ENCODE results near the gene ATP11A. TPM values are rescaled to one million over a fixed set of nuclear protein-coding genes. Genes with fewer than 3 reads are reported as not detected.

ATP11A gene
- total RNA-seq, 1 experiment from 2014 or later = 65.3 TPM

- H3K4me1 ChIP-seq (ENCODE audit: insufficient read depth, low read length) = no peaks in the 10 kb centered on the region
- Mint-ChIP-seq H3K4me1 (peaks cover 19 to 36% of the 10 kb centered on the region in 2 experiments), H3K27me3 (ENCODE audit: low read depth) (no peaks in the 10 kb centered on the region), H3K9me3 (no peaks in the 10 kb centered on the region), H3K36me3 (ENCODE audit: insufficient read depth in 1 of 3, low read depth in 3 of 3) (peaks cover 2 to 9% (median 5%) of the 10 kb centered on the region in 3 experiments; a peak in 5 of 7 replicates), H3K27ac (peak overlapping the region in 1 of 3 experiments; percentile 45; a peak in 1 of 7 replicates), H3K4me3 (no peak overlapping the region)
- TF ChIP-seq CTCF (conservative IDR thresholded peaks at IDR 0.05) = no peak
- DNase-seq = no peak
- H3K18ac ChIP-seq (ENCODE audit: insufficient read length, low read depth, low read length) = no peak overlapping the region
- H4K5ac ChIP-seq (ENCODE audit: insufficient read length, low read depth, low read length) = no peak overlapping the region
- H3K79me1 ChIP-seq (ENCODE audit: insufficient read depth, low read depth, low read length, poor library complexity, severe bottlenecking) = peaks cover 3% of the 10 kb centered on the region
- H4K8ac ChIP-seq (replicated peaks; ENCODE audit: insufficient read length, low read depth, low read length) = no peak overlapping the region
- no peak overlapping the region for H3K14ac ChIP-seq (ENCODE audit: insufficient read depth, low read length)
- H3K9me3 ChIP-seq (ENCODE audit: control insufficient read depth, low read depth, low read length) = no peaks in the 10 kb centered on the region
- H3T11ph ChIP-seq (ENCODE audit: low read length) = no peak overlapping the region
- no peak overlapping the region for H3K27ac ChIP-seq (ENCODE audit: insufficient read length, low read depth, low read length)
- no peaks in the 10 kb centered on the region for H4K20me1 ChIP-seq (ENCODE audit: control insufficient read depth, insufficient read depth, insufficient read length)
- no peak overlapping the region for H3K4me2 ChIP-seq (ENCODE audit: insufficient read depth, insufficient read length, low read length)
- no peak overlapping the region for H3K4ac ChIP-seq (ENCODE audit: low read depth, low read length)
- H3K23ac ChIP-seq (ENCODE audit: insufficient read length, low read depth, low read length) = no peak overlapping the region
- whole genome bisulfite sequencing (ENCODE audit: extremely low coverage, insufficient read length, low lambda C conversion rate) = no CpG with 5 or more reads among the region's 11 CpGs
- no peak overlapping the region for H2BK5ac ChIP-seq (ENCODE audit: insufficient read length, low read length)
- H2BK12ac ChIP-seq (ENCODE audit: insufficient read length, low read depth, low read length) = no peak overlapping the region
- H2BK120ac ChIP-seq (ENCODE audit: low read depth, low read length, poor library complexity, severe bottlenecking) = no peak overlapping the region
- H4K91ac ChIP-seq (ENCODE audit: insufficient read length, low read depth, low read length) = no peak overlapping the region
- no peaks in the 10 kb centered on the region for H3K23me2 ChIP-seq (ENCODE audit: insufficient read length, low read depth, low read length, poor library complexity, severe bottlenecking)
- no peak overlapping the region for H3K56ac ChIP-seq (ENCODE audit: insufficient read length, low read depth, low read length)
- H3K79me2 ChIP-seq (ENCODE audit: insufficient read depth, low read length) = no peaks in the 10 kb centered on the region; the same call in 1 of the 2 replicates
- no peaks in the 10 kb centered on the region for H3K27me3 ChIP-seq (ENCODE audit: insufficient read depth, low read length)
- no peak overlapping the region for H2AK5ac ChIP-seq (ENCODE audit: insufficient read length, low read length)
- no peak overlapping the region for H3K9ac ChIP-seq (ENCODE audit: extremely low read depth, insufficient read length, low read length)
- no peak overlapping the region for H2BK20ac ChIP-seq (ENCODE audit: low read depth, low read length, poor library complexity, severe bottlenecking)
- no peak overlapping the region for H2AFZ ChIP-seq (ENCODE audit: low read length)
- H2BK15ac ChIP-seq (ENCODE audit: low read depth, low read length) = no peak overlapping the region
These were observed 70.0 kb downstream of the ATP11A start for GRCh38 chr13:112759827-112760226.

Measured in H9 (cell line).